ENCODE data around the gene PHYHIPL. TPM values are rescaled to one million over a fixed set of nuclear protein-coding genes. Genes with fewer than 3 reads are reported as not detected.

PHYHIPL gene
- total and polyA plus RNA-seq, 4 donors: 1.3 to 3.0 (median 2.0) TPM

- no peak for TF ChIP-seq MAX (IDR thresholded peaks at IDR 0.05)
- no peak for TF ChIP-seq HNF4A (conservative IDR thresholded peaks at IDR 0.05)
- TF ChIP-seq FOXA1 (IDR thresholded peaks at IDR 0.05): no peak
- TF ChIP-seq RXRA (IDR thresholded peaks at IDR 0.05): no peak
- TF ChIP-seq JUND (IDR thresholded peaks at IDR 0.05): no peak
- no peak for TF ChIP-seq TAF1 (conservative IDR thresholded peaks at IDR 0.05)
Measured at GRCh38 chr10:59214160-59214559, 37.7 kb downstream of the PHYHIPL start (continued).

DNA sequence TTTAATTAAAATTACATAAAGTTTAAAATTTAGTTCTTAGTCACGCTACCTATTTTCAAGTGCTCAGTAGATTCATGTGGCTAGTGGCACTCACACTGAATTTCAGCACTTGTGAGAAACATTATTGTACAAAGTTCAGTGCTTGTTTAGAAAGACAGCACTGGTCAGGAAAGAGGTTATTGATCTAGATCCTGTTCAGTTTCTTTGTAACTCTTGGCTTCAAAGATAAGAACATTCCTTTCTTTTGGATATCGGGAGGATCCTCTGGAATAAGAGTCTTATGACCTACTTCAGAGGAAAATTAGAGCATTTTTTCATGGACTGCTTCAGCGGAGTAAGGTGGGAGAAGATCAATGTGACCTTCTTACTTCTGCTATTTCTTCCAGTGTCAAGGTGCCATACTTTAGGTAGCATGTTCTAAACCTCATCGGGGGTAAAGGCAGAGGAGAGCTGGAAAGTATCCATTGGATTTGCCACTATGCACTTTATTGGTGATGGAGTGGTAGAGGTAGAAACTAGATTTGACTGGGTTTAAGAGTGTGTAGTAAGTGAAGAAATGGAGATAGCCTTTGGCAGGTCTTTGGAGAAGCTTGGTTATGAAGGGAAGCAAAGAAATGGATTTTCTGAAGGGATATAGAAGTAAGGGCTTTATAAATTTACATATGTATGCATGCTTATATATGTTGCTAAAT is 39.9 kb downstream of the PHYHIPL start:
- TF ChIP-seq HNF4A (conservative IDR thresholded peaks at IDR 0.05): peak in 1 of 2 donors; percentile 46
- TF ChIP-seq EGR1 (IDR thresholded peaks at IDR 0.05; ENCODE audit: low read depth in 2 of 2): no peak
- no peaks in the 10 kb centered on the region for H3K27me3 ChIP-seq (ENCODE audit: control insufficient read depth in 4 of 4, insufficient read depth in 4 of 4, low read length in 3 of 4)
- H3K9ac ChIP-seq (ENCODE audit: low read depth in 1 of 2, low read length in 2 of 2): no peak overlapping the region
- WGBS: 48% methylated on average over 4 of the region's 4 CpGs
- no peak overlapping the region for H3K27ac ChIP-seq (ENCODE audit: low read depth in 1 of 2, low read length in 2 of 2)
- no peak for DNase-seq (ENCODE audit: low spot score)
- no peaks in the 10 kb centered on the region for H3K9me3 ChIP-seq (ENCODE audit: control insufficient read depth in 4 of 4, low read length in 3 of 4)
- no peaks in the 10 kb centered on the region for H3K36me3 ChIP-seq (ENCODE audit: control insufficient read depth in 4 of 4, insufficient read depth in 3 of 4, low read depth in 1 of 4, low read length in 3 of 4)
- no peak overlapping the region for H3K4me3 ChIP-seq (ENCODE audit: low read depth in 1 of 3, low read length in 3 of 3)
- no peaks in the 10 kb centered on the region for H3K4me1 ChIP-seq (ENCODE audit: control insufficient read depth in 4 of 4, insufficient read depth in 4 of 4, low read length in 3 of 4)

GRCh38 chr10:59222788-59223187 is 46.3 kb downstream of the PHYHIPL start:
- no peak overlapping the region for H3K9ac ChIP-seq (ENCODE audit: low read depth in 1 of 2, low read length in 2 of 2)
- no peak for DNase-seq (ENCODE audit: low spot score)

More at GRCh38 chr10:59222788-59223187, 46.3 kb downstream of the PHYHIPL start:
- H3K36me3 ChIP-seq (ENCODE audit: control insufficient read depth in 4 of 4, insufficient read depth in 3 of 4, low read depth in 1 of 4, low read length in 3 of 4): no peaks in the 10 kb centered on the region
- H3K27me3 ChIP-seq (ENCODE audit: control insufficient read depth in 4 of 4, insufficient read depth in 4 of 4, low read length in 3 of 4): no peaks in the 10 kb centered on the region
- H3K9me3 ChIP-seq (ENCODE audit: control insufficient read depth in 4 of 4, low read length in 3 of 4): no peaks in the 10 kb centered on the region
- no peaks in the 10 kb centered on the region for H3K4me1 ChIP-seq (ENCODE audit: control insufficient read depth in 4 of 4, insufficient read depth in 4 of 4, low read length in 3 of 4)
- H3K27ac ChIP-seq (ENCODE audit: low read depth in 1 of 2, low read length in 2 of 2): no peak overlapping the region
- no peak for TF ChIP-seq GABPA (IDR thresholded peaks at IDR 0.05 in 1 of 2, conservative IDR thresholded peaks at IDR 0.05 in 1 of 2)
- no peak for TF ChIP-seq SP1 (IDR thresholded peaks at IDR 0.05)
- TF ChIP-seq, protein P1, sequence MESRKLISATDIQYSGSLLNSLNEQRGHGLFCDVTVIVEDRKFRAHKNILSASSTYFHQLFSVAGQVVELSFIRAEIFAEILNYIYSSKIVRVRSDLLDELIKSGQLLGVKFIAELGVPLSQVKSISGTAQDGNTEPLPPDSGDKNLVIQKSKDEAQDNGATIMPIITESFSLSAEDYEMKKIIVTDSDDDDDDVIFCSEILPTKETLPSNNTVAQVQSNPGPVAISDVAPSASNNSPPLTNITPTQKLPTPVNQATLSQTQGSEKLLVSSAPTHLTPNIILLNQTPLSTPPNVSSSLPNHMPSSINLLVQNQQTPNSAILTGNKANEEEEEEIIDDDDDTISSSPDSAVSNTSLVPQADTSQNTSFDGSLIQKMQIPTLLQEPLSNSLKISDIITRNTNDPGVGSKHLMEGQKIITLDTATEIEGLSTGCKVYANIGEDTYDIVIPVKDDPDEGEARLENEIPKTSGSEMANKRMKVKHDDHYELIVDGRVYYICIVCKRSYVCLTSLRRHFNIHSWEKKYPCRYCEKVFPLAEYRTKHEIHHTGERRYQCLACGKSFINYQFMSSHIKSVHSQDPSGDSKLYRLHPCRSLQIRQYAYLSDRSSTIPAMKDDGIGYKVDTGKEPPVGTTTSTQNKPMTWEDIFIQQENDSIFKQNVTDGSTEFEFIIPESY (IDR thresholded peaks at IDR 0.05): no peak
- TF ChIP-seq RAD21 (IDR thresholded peaks at IDR 0.05): no peak
- TF ChIP-seq, protein P2, sequence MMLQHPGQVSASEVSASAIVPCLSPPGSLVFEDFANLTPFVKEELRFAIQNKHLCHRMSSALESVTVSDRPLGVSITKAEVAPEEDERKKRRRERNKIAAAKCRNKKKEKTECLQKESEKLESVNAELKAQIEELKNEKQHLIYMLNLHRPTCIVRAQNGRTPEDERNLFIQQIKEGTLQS (IDR thresholded peaks at IDR 0.05): no peak
- TF ChIP-seq HNF4A (conservative IDR thresholded peaks at IDR 0.05): no peak
- no peak for TF ChIP-seq MAX (IDR thresholded peaks at IDR 0.05)
- TF ChIP-seq HNF4G (IDR thresholded peaks at IDR 0.05): no peak
- TF ChIP-seq RXRA (IDR thresholded peaks at IDR 0.05): no peak
- TF ChIP-seq NR2F2 (IDR thresholded peaks at IDR 0.05): no peak
- TF ChIP-seq REST (IDR thresholded peaks at IDR 0.05): no peak
- TF ChIP-seq TAF1 (conservative IDR thresholded peaks at IDR 0.05): no peak
- TF ChIP-seq EGR1 (IDR thresholded peaks at IDR 0.05; ENCODE audit: low read depth in 2 of 2): no peak
- no peak for TF ChIP-seq FOXA1 (IDR thresholded peaks at IDR 0.05)
- no peak for TF ChIP-seq FOXA2 (IDR thresholded peaks at IDR 0.05)
- no peak for TF ChIP-seq YY1 (IDR thresholded peaks at IDR 0.05)
- no peak for TF ChIP-seq JUND (IDR thresholded peaks at IDR 0.05)
- TF ChIP-seq CTCF (IDR thresholded peaks at IDR 0.05; ENCODE audit: low read depth, low read length, missing input control): no peak
- no peak overlapping the region for H3K4me3 ChIP-seq (ENCODE audit: low read depth in 1 of 3, low read length in 3 of 3)
